BLaER1 (cell line): ENCODE results near the gene CLDN9.

Source experiments
- H3K27ac ChIP-seq: shearing (Covaris generic); formaldehyde crosslinking; 2 replicates; pipeline ENCODE4 v1.8.1; 2022
- H3K27me3 ChIP-seq: shearing (Covaris generic); formaldehyde crosslinking; 2 replicates; pipeline ENCODE4 v1.8.1; 2022
- H3K36me3 ChIP-seq: shearing (Covaris generic); formaldehyde crosslinking; 2 replicates; pipeline ENCODE4 v1.8.1; 2022
- H3K4me1 ChIP-seq: shearing (Covaris generic); formaldehyde crosslinking; 2 replicates; pipeline ENCODE4 v1.8.1; 2022
- H3K4me2 ChIP-seq: shearing (Covaris generic); formaldehyde crosslinking; 2 replicates; pipeline ENCODE4 v1.8.1; 2022
- H3K4me3 ChIP-seq: shearing (Covaris generic); formaldehyde crosslinking; 2 replicates; pipeline ENCODE4 v1.8.1; 2022
- H3K9ac ChIP-seq: shearing (Covaris generic); formaldehyde crosslinking; 2 replicates; pipeline ENCODE4 v1.8.1; 2022
- H3K9me3 ChIP-seq: shearing (Covaris generic); formaldehyde crosslinking; 2 replicates; pipeline ENCODE4 v1.8.1; 2022
- H4K20me1 ChIP-seq: shearing (Covaris generic); formaldehyde crosslinking; 2 replicates; pipeline ENCODE4 v1.8.1; 2022
- Cebpa-rat ChIP-seq: shearing (Covaris generic); IDR thresholded peaks from 2 replicates; pipeline ENCODE4 v1.8.1; 2022

CLDN9 gene, protein sequence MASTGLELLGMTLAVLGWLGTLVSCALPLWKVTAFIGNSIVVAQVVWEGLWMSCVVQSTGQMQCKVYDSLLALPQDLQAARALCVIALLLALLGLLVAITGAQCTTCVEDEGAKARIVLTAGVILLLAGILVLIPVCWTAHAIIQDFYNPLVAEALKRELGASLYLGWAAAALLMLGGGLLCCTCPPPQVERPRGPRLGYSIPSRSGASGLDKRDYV

GRCh38 chr16:3012828-3013420 is at the start of gene CLDN9:
TSS of gene CLDN9 (plus strand) at chr16:3012923. CDS start at chr16:3013363, 440 bp downstream.
- H3K27ac ChIP-seq: no peak within 1 kb of the TSS

DNA sequence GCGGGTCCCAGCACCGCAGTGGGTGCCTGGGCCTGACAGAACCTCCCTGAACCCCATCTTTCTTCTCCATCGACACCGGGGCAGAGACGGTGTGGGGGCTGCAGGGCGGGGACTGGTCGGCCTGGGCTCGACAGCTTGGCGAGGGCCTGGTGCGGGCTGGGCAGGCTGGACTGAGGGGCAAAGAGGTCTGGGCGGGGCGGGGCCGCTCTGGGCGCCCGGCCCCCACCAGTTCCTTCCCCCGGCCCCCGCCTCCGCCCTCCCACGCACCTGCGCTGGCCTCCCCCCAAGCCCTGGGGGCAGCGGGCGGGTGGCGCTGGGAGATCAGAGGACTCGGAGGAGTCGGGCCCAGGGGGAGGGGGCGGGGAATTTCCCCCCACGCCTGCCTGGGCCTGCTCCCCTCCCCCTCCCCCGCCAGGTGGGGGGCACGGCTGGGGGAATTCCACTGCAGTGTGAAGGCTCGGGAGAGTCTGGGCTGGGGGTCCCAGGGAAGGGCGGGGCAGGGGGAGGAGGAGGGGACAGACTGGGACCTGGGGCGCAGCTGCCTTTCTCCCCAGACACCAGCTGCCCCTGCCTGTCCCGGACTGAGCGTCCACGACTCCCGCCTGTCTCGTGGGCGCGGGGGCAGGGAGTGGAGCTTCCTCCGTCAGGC is 49.5 kb upstream of the CLDN9 start:
- Histone ChIP-seq H3K36me3 (peaks cover 16% of the 10 kb centered on the region; the same call in 1 of the 2 replicates), H3K27me3 (peaks cover 22% of the 10 kb centered on the region; the same call in 1 of the 2 replicates), H3K9me3 (no peaks in the 10 kb centered on the region), H3K4me2 (peak overlapping the region; percentile 99), H3K4me3 (peak overlapping the region; percentile 84), H3K9ac (peak overlapping the region; percentile 83), H4K20me1 (peaks cover 31% of the 10 kb centered on the region), H3K27ac (peak overlapping the region; percentile 79), H3K4me1 (peaks cover 68% of the 10 kb centered on the region)
- TF ChIP-seq Cebpa-rat: no peak

More at GRCh38 chr16:3012828-3013420, at the start of gene CLDN9:
- Histone ChIP-seq H3K27me3 (peaks cover 62% of the 10 kb centered on the region), H4K20me1 (peaks cover 13% of the 10 kb centered on the region; the same call in 1 of the 2 replicates), H3K36me3 (no peaks in the 10 kb centered on the region), H3K9me3 (no peaks in the 10 kb centered on the region), H3K9ac (no peak within 1 kb of the TSS), H3K4me1 (peaks cover 32% of the 10 kb centered on the region), H3K4me2 (peak within 1 kb of the TSS; percentile 59), H3K4me3 (no peak within 1 kb of the TSS)
- no peak for TF ChIP-seq Cebpa-rat

- no peak for TF ChIP-seq Cebpa-rat
These were observed 48.8 kb upstream of the CLDN9 start, which contains the start of gene KREMEN2 for GRCh38 chr16:2963723-2964474. TSS of gene KREMEN2 (plus strand) at chr16:2964275. CDS start at chr16:2964521, 246 bp downstream.

GRCh38 chr16:2964475-2965336 is 48.0 kb upstream of the CLDN9 start:
- H3K4me2 ChIP-seq: peak overlapping the region; percentile 99
- H3K27me3 ChIP-seq: peaks cover 22% of the 10 kb centered on the region; the same call in 1 of the 2 replicates
- H3K36me3 ChIP-seq: peaks cover 16% of the 10 kb centered on the region; the same call in 1 of the 2 replicates
- H3K27ac ChIP-seq: peak overlapping the region; percentile 79
- peaks cover 43% of the 10 kb centered on the region for H4K20me1 ChIP-seq
- no peaks in the 10 kb centered on the region for H3K9me3 ChIP-seq
- peak overlapping the region; percentile 84 for H3K4me3 ChIP-seq
- H3K4me1 ChIP-seq: peaks cover 64% of the 10 kb centered on the region
- peak overlapping the region; percentile 83 for H3K9ac ChIP-seq
- TF ChIP-seq Cebpa-rat: no peak

More at GRCh38 chr16:2963723-2964474, 48.8 kb upstream of the CLDN9 start, which contains the start of gene KREMEN2:
- H3K4me2 ChIP-seq: peak within 1 kb of the TSS; percentile 99
- peaks cover 72% of the 10 kb centered on the region for H3K4me1 ChIP-seq
- peaks cover 22% of the 10 kb centered on the region; the same call in 1 of the 2 replicates for H3K27me3 ChIP-seq
- peak within 1 kb of the TSS; percentile 79 for H3K27ac ChIP-seq
- no peaks in the 10 kb centered on the region for H3K9me3 ChIP-seq
- H3K36me3 ChIP-seq: peaks cover 16% of the 10 kb centered on the region; the same call in 1 of the 2 replicates
- peak within 1 kb of the TSS; percentile 83 for H3K9ac ChIP-seq
- H4K20me1 ChIP-seq: peaks cover 38% of the 10 kb centered on the region
- H3K4me3 ChIP-seq: peak within 1 kb of the TSS; percentile 84

GRCh38 chr16:2966043-2966807 is 46.5 kb upstream of the CLDN9 start:
- peaks cover 59% of the 10 kb centered on the region for H3K4me1 ChIP-seq
- H3K4me2 ChIP-seq: peak overlapping the region; percentile 99

DNA sequence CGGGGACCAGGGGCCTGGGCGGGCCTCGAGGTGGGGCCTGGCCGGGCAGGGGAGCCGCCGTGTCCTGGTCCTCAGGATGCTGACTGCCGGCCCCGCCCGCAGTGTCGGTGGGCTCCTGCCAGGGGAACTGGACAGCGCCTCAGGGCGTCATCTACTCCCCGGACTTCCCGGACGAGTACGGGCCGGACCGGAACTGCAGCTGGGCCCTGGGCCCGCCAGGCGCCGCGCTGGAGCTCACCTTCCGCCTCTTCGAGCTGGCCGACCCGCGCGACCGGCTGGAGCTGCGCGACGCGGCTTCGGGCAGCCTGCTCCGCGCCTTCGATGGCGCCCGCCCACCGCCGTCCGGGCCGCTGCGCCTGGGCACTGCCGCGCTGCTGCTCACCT is 45.9 kb upstream of the CLDN9 start:
- Histone ChIP-seq H4K20me1 (peaks cover 64% of the 10 kb centered on the region), H3K4me3 (no peak overlapping the region), H3K27me3 (peaks cover 22% of the 10 kb centered on the region; the same call in 1 of the 2 replicates), H3K36me3 (peaks cover 20% of the 10 kb centered on the region; the same call in 1 of the 2 replicates), H3K4me2 (no peak overlapping the region), H3K9ac (no peak overlapping the region), H3K27ac (no peak overlapping the region), H3K4me1 (peaks cover 59% of the 10 kb centered on the region), H3K9me3 (no peaks in the 10 kb centered on the region)
- TF ChIP-seq Cebpa-rat: no peak

More at GRCh38 chr16:2966043-2966807, 46.5 kb upstream of the CLDN9 start:
- no peak for TF ChIP-seq Cebpa-rat
- peaks cover 22% of the 10 kb centered on the region; the same call in 1 of the 2 replicates for H3K27me3 ChIP-seq
- peaks cover 16% of the 10 kb centered on the region; the same call in 1 of the 2 replicates for H3K36me3 ChIP-seq
- H3K9ac ChIP-seq: no peak overlapping the region
- H3K4me3 ChIP-seq: no peak overlapping the region
- H4K20me1 ChIP-seq: peaks cover 58% of the 10 kb centered on the region
- no peak overlapping the region for H3K27ac ChIP-seq
- no peaks in the 10 kb centered on the region for H3K9me3 ChIP-seq

GRCh38 chr16:2967211-2967631 is 45.5 kb upstream of the CLDN9 start:
- no peak overlapping the region for H3K4me3 ChIP-seq
- H3K4me1 ChIP-seq: peaks cover 59% of the 10 kb centered on the region
- H4K20me1 ChIP-seq: peaks cover 68% of the 10 kb centered on the region

More at GRCh38 chr16:2967211-2967631, 45.5 kb upstream of the CLDN9 start:
- H3K27ac ChIP-seq: no peak overlapping the region
- H3K27me3 ChIP-seq: peaks cover 19% of the 10 kb centered on the region; the same call in 1 of the 2 replicates
- H3K4me2 ChIP-seq: peak overlapping the region; percentile 97
- H3K36me3 ChIP-seq: peaks cover 23% of the 10 kb centered on the region; the same call in 1 of the 2 replicates
- H3K9me3 ChIP-seq: no peaks in the 10 kb centered on the region
- no peak overlapping the region for H3K9ac ChIP-seq
- no peak for TF ChIP-seq Cebpa-rat
